ENCODE measurements around the gene CCDC6. TPM values are rescaled to one million over a fixed set of nuclear protein-coding genes. Genes with fewer than 3 reads are reported as not detected.

The CCDC6 gene
- total RNA-seq, 4 donors from 2014 or later = 26.6 to 43.3 (median 29.5) TPM

DNA sequence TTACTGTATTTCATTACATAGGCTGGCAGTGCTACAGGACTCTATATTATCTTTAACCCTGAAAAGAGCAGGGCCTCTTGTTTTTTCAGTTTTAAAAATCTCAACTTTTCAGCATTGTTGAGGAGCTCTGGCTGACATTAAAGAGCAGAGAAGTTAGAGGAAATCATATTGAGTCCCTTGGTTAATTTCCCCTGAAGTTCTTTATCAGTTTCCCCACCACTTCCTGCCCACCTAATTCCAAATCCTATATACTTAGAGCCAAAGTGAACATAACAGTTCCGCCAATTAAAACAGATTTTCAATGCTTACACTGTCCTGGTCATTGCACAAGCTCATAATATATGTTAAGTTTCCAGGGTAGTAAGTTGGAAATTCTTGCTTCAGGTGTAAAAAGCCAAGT, 87.1 kb downstream of the CCDC6 start:
- intact Hi-C loops (cut with DNase I; ENCODE audit: low total_unique reads) = loop anchor here (10.0 kb wide), 1 partner anchor 574 kb away; no protein-coding TSS in a partner anchor
- DNase-seq (no peak), ATAC-seq (no peak)
- no peaks in the 10 kb centered on the region for H3K36me3 ChIP-seq
- H3K4me1 ChIP-seq = peaks cover 0 to 21% of the 10 kb centered on the region in 2 donors
- H3K27ac ChIP-seq = no peak overlapping the region
- no peaks in the 10 kb centered on the region for H3K27me3 ChIP-seq
- H3K9me3 ChIP-seq = no peaks in the 10 kb centered on the region
- TF ChIP-seq, protein P1, sequence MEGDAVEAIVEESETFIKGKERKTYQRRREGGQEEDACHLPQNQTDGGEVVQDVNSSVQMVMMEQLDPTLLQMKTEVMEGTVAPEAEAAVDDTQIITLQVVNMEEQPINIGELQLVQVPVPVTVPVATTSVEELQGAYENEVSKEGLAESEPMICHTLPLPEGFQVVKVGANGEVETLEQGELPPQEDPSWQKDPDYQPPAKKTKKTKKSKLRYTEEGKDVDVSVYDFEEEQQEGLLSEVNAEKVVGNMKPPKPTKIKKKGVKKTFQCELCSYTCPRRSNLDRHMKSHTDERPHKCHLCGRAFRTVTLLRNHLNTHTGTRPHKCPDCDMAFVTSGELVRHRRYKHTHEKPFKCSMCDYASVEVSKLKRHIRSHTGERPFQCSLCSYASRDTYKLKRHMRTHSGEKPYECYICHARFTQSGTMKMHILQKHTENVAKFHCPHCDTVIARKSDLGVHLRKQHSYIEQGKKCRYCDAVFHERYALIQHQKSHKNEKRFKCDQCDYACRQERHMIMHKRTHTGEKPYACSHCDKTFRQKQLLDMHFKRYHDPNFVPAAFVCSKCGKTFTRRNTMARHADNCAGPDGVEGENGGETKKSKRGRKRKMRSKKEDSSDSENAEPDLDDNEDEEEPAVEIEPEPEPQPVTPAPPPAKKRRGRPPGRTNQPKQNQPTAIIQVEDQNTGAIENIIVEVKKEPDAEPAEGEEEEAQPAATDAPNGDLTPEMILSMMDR (IDR thresholded peaks at IDR 0.05 in 4 of 5, conservative IDR thresholded peaks at IDR 0.05 in 1 of 5) = no peak
- no peak for TF ChIP-seq POLR2A (IDR thresholded peaks at IDR 0.05)
- H3K4me3 ChIP-seq = no peak overlapping the region
- in situ Hi-C loops (cut with MboI; ENCODE audit: low sequenced_read_pairs in 4 of 4) = loop anchor here (10.0 to 25.0 kb wide), 3 partner anchors 114 to 582 kb away; partner anchors contain the start of gene SLC16A9 (in 1 of the 4)

DNA sequence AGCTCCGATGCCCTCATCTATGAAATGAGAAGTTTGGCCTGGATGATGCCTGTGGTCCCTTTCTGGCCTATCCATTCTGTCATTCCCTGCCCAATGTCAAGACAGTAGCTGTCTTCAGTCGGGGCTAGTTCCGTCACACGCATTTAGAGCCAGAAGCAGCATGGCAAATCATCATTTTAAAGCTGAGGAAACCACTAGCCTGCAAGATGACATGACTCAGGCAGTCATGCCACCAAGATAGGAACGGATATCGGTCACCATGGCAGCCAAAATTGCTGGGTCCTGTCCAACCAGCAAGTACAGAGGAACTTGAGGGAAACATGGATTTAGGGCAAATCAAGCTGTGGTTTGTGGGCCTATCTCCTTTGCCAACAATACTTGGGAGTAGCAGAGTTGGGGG, 88.6 kb downstream of the CCDC6 start:
- Histone ChIP-seq H3K9me3 (no peaks in the 10 kb centered on the region), H3K27ac (no peak overlapping the region), H3K36me3 (no peaks in the 10 kb centered on the region), H3K4me3 (no peak overlapping the region), H3K27me3 (no peaks in the 10 kb centered on the region), H3K4me1 (peaks cover 0 to 8% of the 10 kb centered on the region in 2 donors)
- TF ChIP-seq POLR2A (IDR thresholded peaks at IDR 0.05) = no peak
- TF ChIP-seq, protein P1 (IDR thresholded peaks at IDR 0.05 in 4 of 5, conservative IDR thresholded peaks at IDR 0.05 in 1 of 5) = no peak
- ATAC-seq (no peak), DNase-seq (no peak)
- intact Hi-C loops (cut with DNase I; ENCODE audit: low total_unique reads) (loop anchor here (10.0 kb wide), 1 partner anchor 573 kb away; no protein-coding TSS in a partner anchor), in situ Hi-C loops (cut with MboI; ENCODE audit: low sequenced_read_pairs in 4 of 4) (loop anchor here (10.0 to 25.0 kb wide), 3 partner anchors 113 to 580 kb away; partner anchors contain the start of gene SLC16A9 (in 1 of the 4))

DNA sequence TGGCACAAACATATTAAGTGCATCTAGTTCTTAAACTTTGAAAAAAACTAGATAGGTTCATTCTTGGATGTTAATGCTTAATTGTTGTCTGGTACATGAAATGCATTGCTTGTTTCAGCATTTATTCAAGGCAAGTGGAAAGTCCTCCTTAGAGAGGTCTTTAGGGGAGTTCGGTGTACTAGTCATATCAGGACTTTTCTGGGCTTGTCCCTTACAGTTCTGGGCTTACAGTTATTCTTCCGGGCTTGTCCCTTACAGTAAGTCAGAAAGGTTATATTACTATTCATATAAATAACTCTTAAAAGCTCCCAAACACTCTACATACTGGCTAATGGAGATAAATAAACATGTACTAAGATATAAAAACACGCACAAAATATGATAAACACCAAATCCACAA, 91.5 kb downstream of the CCDC6 start:
- intact Hi-C loops (cut with DNase I; ENCODE audit: low total_unique reads) = loop anchor here (10.0 kb wide), 1 partner anchor 570 kb away; no protein-coding TSS in a partner anchor
- Histone ChIP-seq H3K4me1 (peaks cover 0 to 4% of the 10 kb centered on the region in 2 donors), H3K27ac (no peak overlapping the region), H3K4me3 (no peak overlapping the region), H3K27me3 (no peaks in the 10 kb centered on the region), H3K36me3 (peaks cover 2 to 27% of the 10 kb centered on the region in 2 donors), H3K9me3 (no peaks in the 10 kb centered on the region)
- TF ChIP-seq, protein P1 (IDR thresholded peaks at IDR 0.05 in 4 of 5, conservative IDR thresholded peaks at IDR 0.05 in 1 of 5) = no peak
- ATAC-seq (no peak), DNase-seq (no peak)
- in situ Hi-C loops (cut with MboI; ENCODE audit: low sequenced_read_pairs in 4 of 4) = loop anchor here (10.0 to 25.0 kb wide), 3 partner anchors 110 to 578 kb away; partner anchors contain the start of gene SLC16A9 (in 1 of the 4)

DNA sequence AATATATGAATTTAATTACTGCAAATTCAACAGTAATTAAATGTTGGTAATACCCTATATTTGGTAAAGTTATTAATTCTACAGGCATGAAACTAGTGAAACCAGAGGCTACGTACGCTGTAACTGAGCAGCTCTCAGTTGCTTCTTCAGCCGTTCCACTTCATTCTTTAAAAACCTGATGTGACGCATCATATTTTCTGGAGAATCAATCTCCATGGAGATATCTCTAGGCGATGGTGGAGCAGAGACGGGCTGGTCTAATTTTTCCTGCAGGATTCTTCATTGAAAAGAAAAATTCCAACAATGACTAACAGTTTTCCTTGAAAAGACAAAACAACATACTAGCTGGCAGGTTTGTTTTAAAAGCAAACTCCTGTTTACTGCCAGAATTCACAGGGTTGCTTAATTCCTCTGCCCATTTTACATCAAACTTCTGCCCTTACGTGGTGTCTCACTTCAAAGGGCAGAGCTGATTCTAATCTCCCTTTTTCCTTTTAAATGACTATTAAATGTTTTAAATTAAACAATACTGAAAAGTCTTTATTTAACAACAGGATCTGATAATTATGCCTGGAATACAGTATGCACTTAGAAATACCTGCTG, 93.7 kb downstream of the CCDC6 start:
- Histone ChIP-seq H3K27me3 (no peaks in the 10 kb centered on the region), H3K4me3 (no peak overlapping the region), H3K9me3 (no peaks in the 10 kb centered on the region), H3K36me3 (peaks cover 2 to 27% of the 10 kb centered on the region in 2 donors), H3K4me1 (peaks cover 15 to 25% of the 10 kb centered on the region in 2 donors), H3K27ac (no peak overlapping the region)
- in situ Hi-C loops (cut with MboI; ENCODE audit: low sequenced_read_pairs in 4 of 4) = loop anchor here (10.0 to 25.0 kb wide), 3 partner anchors 108 to 575 kb away; partner anchors contain the start of gene SLC16A9 (in 1 of the 4)
- no peak for DNase-seq
- intact Hi-C loops (cut with DNase I; ENCODE audit: low total_unique reads) = loop anchor here (10.0 kb wide), 1 partner anchor 568 kb away; no protein-coding TSS in a partner anchor
- ATAC-seq = no peak
- TF ChIP-seq POLR2A (IDR thresholded peaks at IDR 0.05) = no peak

GRCh38 chr10:59809644-59809974, 96.7 kb downstream of the CCDC6 start:
- TF ChIP-seq POLR2A (IDR thresholded peaks at IDR 0.05) = no peak
- TF ChIP-seq, protein P1 (IDR thresholded peaks at IDR 0.05 in 4 of 5, conservative IDR thresholded peaks at IDR 0.05 in 1 of 5) = no peak
- Histone ChIP-seq H3K36me3 (peaks cover 2 to 54% of the 10 kb centered on the region in 2 donors), H3K9me3 (no peaks in the 10 kb centered on the region), H3K4me3 (no peak overlapping the region), H3K4me1 (peaks cover 24 to 33% of the 10 kb centered on the region in 2 donors), H3K27me3 (no peaks in the 10 kb centered on the region), H3K27ac (peak overlapping the region; percentile 20 to 86 (median 48))
- no peak for ATAC-seq
- in situ Hi-C loops (cut with MboI; ENCODE audit: low sequenced_read_pairs in 4 of 4) (loop anchor here (5.0 to 25.0 kb wide), 3 partner anchors 182 to 572 kb away; no protein-coding TSS in a partner anchor), intact Hi-C loops (cut with DNase I; ENCODE audit: low total_unique reads) (loop anchor here (1.0 to 5.0 kb wide), 4 partner anchors 57 to 223 kb away; partner anchors contain the start of gene MRLN)
- DNase-seq = no peak

Data from gastrocnemius medialis (tissue), 4 donors.